Measurements from ENCODE around the gene NYAP1.

GRCh38 chr7:100443096-100443840, 40.5 kb upstream of the NYAP1 start:
- TF ChIP-seq CTCF (optimal IDR thresholded peaks at IDR 0.05 in 1 of 3, IDR thresholded peaks at IDR 0.05 in 1 of 3, conservative IDR thresholded peaks at IDR 0.05 in 1 of 3; ENCODE audit: extremely low read depth in 1 of 3, insufficient read depth in 2 of 3, low read length in 3 of 3), result no peak
- no peak for TF ChIP-seq EZH2 (IDR thresholded peaks at IDR 0.05; ENCODE audit: low read length)
